Ovary (tissue), 3 donors: ENCODE results near the gene GSTA2.

Experiments
- EP300 ChIP-seq: sonication (generic); formaldehyde crosslinking; IDR thresholded peaks from one replicate; pipeline ENCODE4 v1.6.1; 2017; ENCODE audit warnings: antibody characterized with exemption
- POLR2A ChIP-seq: fragments of 450-650 bp; IDR thresholded peaks from one replicate; pipeline ENCODE4 v1.6.1; 2017; ENCODE audit warnings: antibody characterized with exemption, mild to moderate bottlenecking, moderate library complexity
- TF ChIP-seq, protein P1 (sequence below), 3 donors: fragments of 450-650 bp in 2 of 3; fragments of 200-600 bp in 1 of 3; IDR thresholded peaks; one replicate each; pipeline versions ENCODE4 v1.5.1 to v1.8.0; 2016 to 2022; ENCODE audit warnings: antibody characterized with exemption in 3 of 3, mild to moderate bottlenecking in 1 of 3
- donor health status: DM: no; HTN: no; CAD: no.

DNA sequence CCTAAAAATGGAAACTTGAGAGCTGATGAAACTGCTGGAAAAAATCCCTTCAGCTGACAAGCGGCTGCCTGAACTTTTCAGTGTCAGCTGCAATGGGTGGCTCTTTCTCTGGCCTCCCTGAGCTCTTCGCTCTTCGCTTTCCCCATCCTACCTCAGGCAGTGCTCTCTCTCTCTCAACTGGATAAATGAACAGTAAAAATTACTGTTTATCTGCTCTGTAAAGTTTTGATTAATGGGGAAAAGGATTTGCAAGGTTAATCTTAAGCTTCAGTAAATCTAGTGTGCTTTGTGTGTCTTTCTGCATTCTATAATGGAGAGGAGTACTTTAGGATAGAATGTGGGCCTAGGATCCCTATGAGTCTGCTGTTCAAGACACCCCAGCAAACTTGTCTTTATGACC is 57.3 kb downstream of the GSTA2 start:
- TF ChIP-seq, protein P1, sequence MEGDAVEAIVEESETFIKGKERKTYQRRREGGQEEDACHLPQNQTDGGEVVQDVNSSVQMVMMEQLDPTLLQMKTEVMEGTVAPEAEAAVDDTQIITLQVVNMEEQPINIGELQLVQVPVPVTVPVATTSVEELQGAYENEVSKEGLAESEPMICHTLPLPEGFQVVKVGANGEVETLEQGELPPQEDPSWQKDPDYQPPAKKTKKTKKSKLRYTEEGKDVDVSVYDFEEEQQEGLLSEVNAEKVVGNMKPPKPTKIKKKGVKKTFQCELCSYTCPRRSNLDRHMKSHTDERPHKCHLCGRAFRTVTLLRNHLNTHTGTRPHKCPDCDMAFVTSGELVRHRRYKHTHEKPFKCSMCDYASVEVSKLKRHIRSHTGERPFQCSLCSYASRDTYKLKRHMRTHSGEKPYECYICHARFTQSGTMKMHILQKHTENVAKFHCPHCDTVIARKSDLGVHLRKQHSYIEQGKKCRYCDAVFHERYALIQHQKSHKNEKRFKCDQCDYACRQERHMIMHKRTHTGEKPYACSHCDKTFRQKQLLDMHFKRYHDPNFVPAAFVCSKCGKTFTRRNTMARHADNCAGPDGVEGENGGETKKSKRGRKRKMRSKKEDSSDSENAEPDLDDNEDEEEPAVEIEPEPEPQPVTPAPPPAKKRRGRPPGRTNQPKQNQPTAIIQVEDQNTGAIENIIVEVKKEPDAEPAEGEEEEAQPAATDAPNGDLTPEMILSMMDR (IDR thresholded peaks at IDR 0.05): no peak
- TF ChIP-seq POLR2A: no peak
- no peak for TF ChIP-seq EP300
